B cell (primary cell): Measurements from ENCODE around the gene ATP6V1C2. TPM values are rescaled to one million over a fixed set of nuclear protein-coding genes. Genes with fewer than 3 reads are reported as not detected.

Experiments used
- ATAC-seq: fragments of 200-7000 bp; cut with Tn5 transposase; one replicate; pipeline ENCODE4 v1.10.0; 2021; ENCODE audit warnings: low read depth, mild to moderate bottlenecking, moderate number of reproducible peaks, moderate library complexity
- CTCF ChIA-PET: fragments of 350-600 bp; sonication (Branson Sonifier 250); formaldehyde crosslinking; loops from one replicate; lab custom pipeline; 2021; ENCODE audit warnings: antibody characterized with exemption, inconsistent platforms; lab: Charles Lee
- POLR2A ChIA-PET: fragments of 350-600 bp; sonication (Branson Sonifier 250); formaldehyde crosslinking; loops from one replicate; lab custom pipeline; 2021; ENCODE audit warnings: antibody characterized with exemption; lab: Charles Lee
- DNase-seq: peaks from one replicate; pipeline ENCODE4 v3.0.0; 2013
- H2AFZ ChIP-seq: 2 replicates; pipeline ENCODE4 v1.6.1; 2012; ENCODE audit warnings: mild to moderate bottlenecking, low read depth, low read length; ENCODE audit not compliant: insufficient read depth, poor library complexity, severe bottlenecking
- H3K27ac ChIP-seq, 2 donors: 1 replicate in 1 of 2; 2 replicates in 1 of 2; pipeline ENCODE4 v1.5.1; 2012 to 2013; ENCODE audit warnings: low read length in 2 of 2, mild to moderate bottlenecking in 2 of 2, moderate library complexity in 1 of 2
- H3K27me3 ChIP-seq, 4 experiments: fragments of 200-600 bp in 1 of 4; sonication (generic) in 1 of 4; replicated peaks in 1 of 4; 1 replicate in 2 of 4; 2 replicates in 2 of 4; pipeline versions ENCODE4 v1.6.1 to v1.7.0; 2013 to 2016; ENCODE audit warnings: low read length in 3 of 4, mild to moderate bottlenecking in 2 of 4, mixed read lengths in 1 of 4, moderate library complexity in 1 of 4; ENCODE audit not compliant: insufficient read depth in 4 of 4, control insufficient read depth in 3 of 4; ENCODE audit errors: control extremely low read depth in 1 of 4
- H3K36me3 ChIP-seq, 2 experiments: replicated peaks in 1 of 2; 1 replicate in 1 of 2; 2 replicates in 1 of 2; pipeline versions ENCODE4 v1.6.1 to v1.7.1; 2013; ENCODE audit warnings: low read length in 1 of 2; ENCODE audit not compliant: insufficient read depth in 2 of 2, control insufficient read depth in 1 of 2; ENCODE audit errors: control extremely low read depth in 1 of 2, extremely low read depth in 1 of 2
- H3K4me1 ChIP-seq, 2 donors: fragments of 200-600 bp in 1 of 2; sonication (generic) in 1 of 2; 1 replicate in 1 of 2; 2 replicates in 1 of 2; pipeline versions ENCODE4 v1.5.1 to v1.6.1; 2013 to 2017; ENCODE audit warnings: low read length in 2 of 2; ENCODE audit not compliant: control insufficient read depth in 2 of 2, insufficient read depth in 2 of 2
- H3K4me2 ChIP-seq: replicated peaks from 2 replicates; pipeline ENCODE3; 2012; ENCODE audit warnings: mild to moderate bottlenecking, low read depth, low read length; ENCODE audit not compliant: poor library complexity, severe bottlenecking
- H3K4me3 ChIP-seq, 5 experiments: fragments of 200-600 bp in 1 of 5; sonication (generic) in 1 of 5; 1 replicate in 3 of 5; 2 replicates in 2 of 5; pipeline versions ENCODE4 v1.5.1 to v1.7.0; 2011 to 2016; ENCODE audit warnings: low read length in 4 of 5, mild to moderate bottlenecking in 4 of 5, low read depth in 2 of 5, control low read depth in 1 of 5, moderate library complexity in 1 of 5; ENCODE audit not compliant: insufficient read depth in 1 of 5; ENCODE audit errors: control extremely low read depth in 1 of 5, extremely low read depth in 1 of 5
- H3K79me2 ChIP-seq: fragments of 200-600 bp; sonication (generic); one replicate; pipeline ENCODE4 v1.6.0; 2016; ENCODE audit warnings: low read length; ENCODE audit not compliant: control insufficient read depth, insufficient read depth
- H3K9ac ChIP-seq: fragments of 200-600 bp; sonication (generic); 2 replicates; pipeline ENCODE4 v1.6.1; 2017; ENCODE audit warnings: mild to moderate bottlenecking, low read length, moderate library complexity
- H3K9me3 ChIP-seq, 3 donors: one replicate each; pipeline versions ENCODE4 v1.6.1 to v1.7.1; 2013; ENCODE audit warnings: low read length in 2 of 3; ENCODE audit not compliant: control insufficient read depth in 2 of 3, insufficient read depth in 1 of 3; ENCODE audit errors: control extremely low read depth in 1 of 3
- H4K20me1 ChIP-seq: 2 replicates; pipeline ENCODE4 v1.6.0; 2012; ENCODE audit warnings: mild to moderate bottlenecking, low read length; ENCODE audit not compliant: insufficient read depth, control insufficient read depth, poor library complexity, severe bottlenecking
- H3K27ac Mint-ChIP-seq: one replicate; pipeline ENCODE4 v1.8.0; 2021; ENCODE audit warnings: mixed read lengths
- H3K27me3 Mint-ChIP-seq: one replicate; pipeline ENCODE4 v1.8.0; 2021; ENCODE audit warnings: mixed read lengths
- H3K4me1 Mint-ChIP-seq: one replicate; pipeline ENCODE4 v1.8.0; 2021; ENCODE audit warnings: mixed read lengths
- H3K4me3 Mint-ChIP-seq: one replicate; pipeline ENCODE4 v1.8.0; 2021; ENCODE audit warnings: mixed read lengths
- H3K9me3 Mint-ChIP-seq: one replicate; pipeline ENCODE4 v1.8.0; 2022; ENCODE audit warnings: mixed read lengths; ENCODE audit not compliant: insufficient read depth
- CTCF ChIP-seq: fragments of 200-600 bp; IDR thresholded peaks from one replicate; pipeline ENCODE4 v1.8.0; 2022; ENCODE audit warnings: antibody characterized with exemption, mild to moderate bottlenecking
- EZH2 ChIP-seq: IDR thresholded peaks from 2 replicates; pipeline ENCODE4 v1.6.1; 2012; ENCODE audit warnings: borderline replicate concordance, low read depth, mild to moderate bottlenecking, moderate library complexity, low read length; ENCODE audit not compliant: insufficient read depth, poor library complexity, severe bottlenecking
- WGBS: methylation state at CpG from one replicate; pipeline ENCODE4 v1.1.5; 2013; ENCODE audit warnings: missing lambda C conversion rate; ENCODE audit not compliant: insufficient coverage; 5-methylcytosine and 5-hydroxymethylcytosine counted together
- intact Hi-C: fragments of 100-400 bp; cut with micrococcal nuclease; formaldehyde crosslinking; loops from one replicate; pipeline ENCODE4 v1.10.0; 2022
- polyA plus RNA-seq: library from polyadenylated mRNA; depleted of rRNA; stranded (reverse); fragments of >200 nt; gene quantifications from 2 replicates; pipeline ENCODE4 v1.2.3, GENCODE V29; 2012
- total RNA-seq, 2 donors: library from RNA; stranded (reverse); fragments of 120-200 nt in 1 of 2; gene quantifications; 1 replicate in 1 of 2; 2 replicates in 1 of 2; pipeline versions ENCODE4 v1.2.3 to v1.2.4, GENCODE V29; 2013 to 2022

The ATP6V1C2 gene
- total and polyA plus RNA-seq, 2 donors (not counting 1 experiment from before 2014, with no cell fraction given): 0.54 to 4.4 TPM

GRCh38 chr2:10686176-10686730 is 35.2 kb upstream of the ATP6V1C2 start:
- H3K4me1 Mint-ChIP-seq: peaks cover 7% of the 10 kb centered on the region
- DNase-seq (no peak), ATAC-seq (no peak)
- ChIA-PET POLR2A (no interaction called here), CTCF (interaction anchor here (0.5 kb wide), 1 partner anchor 64 kb away, joined by 3 read pairs; no protein-coding TSS in a partner anchor)
- no peaks in the 10 kb centered on the region for H3K27me3 Mint-ChIP-seq
- no peak overlapping the region for H3K4me3 Mint-ChIP-seq
- Histone ChIP-seq H3K79me2 (peaks cover 66% of the 10 kb centered on the region), H2AFZ (no peak overlapping the region), H3K4me1 (peaks cover 19 to 24% of the 10 kb centered on the region in 2 donors), H4K20me1 (peaks cover 27% of the 10 kb centered on the region), H3K4me2 (no peak overlapping the region), H3K9me3 (no peaks in the 10 kb centered on the region), H3K36me3 (peaks cover 6 to 12% of the 10 kb centered on the region in 2 experiments), H3K9ac (no peak overlapping the region), H3K4me3 (no peak overlapping the region), H3K27me3 (no peaks in the 10 kb centered on the region), H3K27ac (no peak overlapping the region)
- intact Hi-C loops: no loop called here
- H3K27ac Mint-ChIP-seq: no peak overlapping the region
- no peak for TF ChIP-seq CTCF
- no peak for TF ChIP-seq EZH2
- WGBS: 84% methylated on average over 5 of the region's 5 CpGs
- no peaks in the 10 kb centered on the region for H3K9me3 Mint-ChIP-seq
